Measurements from ENCODE around the gene GALNT17.

GALNT17 gene

GRCh38 chr7:71339924-71340323, 208.0 kb downstream of the GALNT17 start:
- DNase-seq (ENCODE audit: low spot score), result no peak

- no peak for DNase-seq (ENCODE audit: low spot score)
These were observed 210.3 kb downstream of the GALNT17 start for GRCh38 chr7:71342202-71342601.

GRCh38 chr7:71343039-71343438, 211.1 kb downstream of the GALNT17 start:
- DNase-seq (ENCODE audit: low spot score), result no peak

- DNase-seq (ENCODE audit: low spot score), result no peak
These were observed 211.9 kb downstream of the GALNT17 start for GRCh38 chr7:71343892-71344291.

- DNase-seq (ENCODE audit: low spot score), result no peak
These were observed 213.4 kb downstream of the GALNT17 start for GRCh38 chr7:71345117-71345884.

GRCh38 chr7:71348821-71349681, 217.1 kb downstream of the GALNT17 start:
- no peak for DNase-seq (ENCODE audit: low spot score)

- DNase-seq (ENCODE audit: low spot score), result no peak
These were observed 217.9 kb downstream of the GALNT17 start for GRCh38 chr7:71349682-71350481.

- DNase-seq (ENCODE audit: low spot score), result no peak
These were observed 218.7 kb downstream of the GALNT17 start for GRCh38 chr7:71350680-71351079.

- DNase-seq (ENCODE audit: low spot score), result no peak
These were observed 222.8 kb downstream of the GALNT17 start for GRCh38 chr7:71354716-71355115.

- no peak for DNase-seq (ENCODE audit: low spot score)
These were observed 229.6 kb downstream of the GALNT17 start for GRCh38 chr7:71361451-71362032.

- DNase-seq (ENCODE audit: low spot score), result no peak
These were observed 230.3 kb downstream of the GALNT17 start for GRCh38 chr7:71362240-71362639.

GRCh38 chr7:71363223-71363622, 231.3 kb downstream of the GALNT17 start:
- no peak for DNase-seq (ENCODE audit: low spot score)

- no peak for DNase-seq (ENCODE audit: low spot score)
These were observed 231.7 kb downstream of the GALNT17 start for GRCh38 chr7:71363627-71364026.

- no peak for DNase-seq (ENCODE audit: low spot score)
These were observed 232.6 kb downstream of the GALNT17 start for GRCh38 chr7:71364551-71364950.

- DNase-seq (ENCODE audit: low spot score), result no peak
These were observed 241.0 kb downstream of the GALNT17 start for GRCh38 chr7:71372991-71373390.

GRCh38 chr7:71377062-71377461, 245.1 kb downstream of the GALNT17 start:
- DNase-seq (ENCODE audit: low spot score), result no peak

- DNase-seq (ENCODE audit: low spot score), result no peak
These were observed 245.5 kb downstream of the GALNT17 start for GRCh38 chr7:71377469-71377868.

- no peak for DNase-seq (ENCODE audit: low spot score)
These were observed 252.2 kb downstream of the GALNT17 start for GRCh38 chr7:71384094-71384493.

GRCh38 chr7:71385330-71385729, 253.4 kb downstream of the GALNT17 start:
- no peak for DNase-seq (ENCODE audit: low spot score)

GRCh38 chr7:71386152-71386785, 254.3 kb downstream of the GALNT17 start:
- DNase-seq (ENCODE audit: low spot score), result no peak

GRCh38 chr7:71388181-71388580, 256.2 kb downstream of the GALNT17 start:
- DNase-seq (ENCODE audit: low spot score), result no peak

- no peak for DNase-seq (ENCODE audit: low spot score)
These were observed 258.0 kb downstream of the GALNT17 start for GRCh38 chr7:71389976-71390375.
